ENCODE measurements around the gene PGPEP1. TPM values are rescaled to one million over a fixed set of nuclear protein-coding genes. Genes with fewer than 3 reads are reported as not detected.

Gene PGPEP1
- total and polyA plus RNA-seq, 2 donors (not counting 3 experiments of a cell fraction or from before 2014, with no cell fraction given), result 9.9 to 27.2 TPM

DNA sequence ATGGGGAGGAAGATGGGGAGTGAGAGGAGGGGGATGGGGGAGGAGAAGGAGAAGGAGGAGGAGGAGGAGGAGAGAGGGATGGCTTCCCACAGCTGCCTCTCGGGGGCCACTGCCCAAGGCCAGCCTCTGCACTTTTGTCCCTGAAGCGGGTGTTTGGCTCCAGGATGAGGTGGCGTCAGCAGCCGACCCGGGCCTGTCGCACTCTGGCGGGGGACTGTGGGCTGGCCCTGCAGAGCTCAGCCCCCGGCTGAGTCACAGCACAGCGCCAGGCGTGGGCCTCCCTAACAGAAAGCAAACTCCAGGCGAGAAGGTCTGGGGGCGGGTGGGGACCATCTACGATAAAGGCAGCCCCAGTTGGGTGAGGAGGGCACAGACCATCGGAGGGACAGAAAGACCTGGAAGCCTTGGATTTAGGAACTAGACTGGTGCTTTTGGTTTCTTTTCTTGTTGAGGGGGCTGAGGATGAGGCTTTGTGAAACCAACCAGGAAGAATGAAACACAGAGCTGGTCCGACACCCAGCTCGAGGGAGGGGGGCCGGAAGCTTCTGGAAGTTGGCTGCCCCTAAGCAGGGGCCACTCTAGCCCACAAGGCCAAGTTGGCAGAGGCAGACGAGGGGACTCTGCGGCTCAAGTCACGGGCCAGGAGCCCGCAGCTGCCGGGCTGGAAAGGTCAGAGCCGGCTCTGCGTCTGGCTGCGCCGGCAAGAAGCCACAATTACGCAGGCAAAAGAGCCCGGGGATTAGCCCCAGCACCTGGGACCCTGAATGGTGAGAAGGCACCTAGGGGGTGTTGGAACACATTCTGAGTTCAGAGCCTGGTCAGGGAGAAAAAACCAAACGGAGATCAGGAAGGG, 35.7 kb upstream of the PGPEP1 start:
- Histone ChIP-seq H3K27me3 (ENCODE audit: control insufficient read depth in 2 of 2, insufficient read depth in 2 of 2, low read length in 2 of 2) (no peaks in the 10 kb centered on the region), H3K4me1 (ENCODE audit: control insufficient read depth, extremely low read depth, insufficient read depth, low read length) (peaks cover 21% of the 10 kb centered on the region), H3K9ac (replicated peaks; ENCODE audit: extremely low read depth, insufficient read depth, low read length) (peak overlapping the region; percentile 90), H3K4me2 (ENCODE audit: insufficient read depth, low read length) (peak overlapping the region; percentile 74), H3K9me1 (replicated peaks; ENCODE audit: control insufficient read depth, extremely low read depth, insufficient read depth, low read length) (no peaks in the 10 kb centered on the region), H3K9me3 (replicated peaks; ENCODE audit: control insufficient read depth, insufficient read depth, low read length) (no peaks in the 10 kb centered on the region), H3K79me2 (ENCODE audit: control insufficient read depth, insufficient read depth, low read length) (no peaks in the 10 kb centered on the region), H4K20me1 (replicated peaks; ENCODE audit: control insufficient read depth, extremely low read depth, insufficient read depth, low read length) (no peaks in the 10 kb centered on the region), H3K36me3 (ENCODE audit: control insufficient read depth in 2 of 2, extremely low read depth in 1 of 2, insufficient read depth in 2 of 2, low read length in 2 of 2) (peaks cover 0 to 7% of the 10 kb centered on the region in 2 experiments), H3K4me3 (replicated peaks in 1 of 3; ENCODE audit: insufficient read depth in 1 of 3, low read depth in 1 of 3, low read length in 3 of 3) (peak overlapping the region in 2 of 3 experiments; percentile 8 to 35), H2AFZ (ENCODE audit: low read depth, low read length) (peak overlapping the region; percentile 46), H3K27ac (ENCODE audit: insufficient read depth, low read depth, low read length) (peak overlapping the region; percentile 98)
- POLR2A ChIA-PET, result interaction anchor here (0.5 to 5.3 kb wide), 9 partner anchors 12 to 81 kb away, joined by 3 to 73 read pairs (median 4); partner anchors contain the start of genes GDF15, JUND and LSM4
- intact Hi-C loops (cut with micrococcal nuclease), result loop anchor here (1.0 kb wide), 3 partner anchors 12 to 22 kb away; no protein-coding TSS in a partner anchor
- CTCF ChIA-PET, result interaction anchor here (1.0 to 2.1 kb wide), 13 partner anchors 11 to 192 kb away, joined by 3 to 39 read pairs (median 7); partner anchors contain the start of genes GDF15, JUND and LSM4
- TF ChIP-seq POLR2AphosphoS5 (IDR thresholded peaks at IDR 0.05; ENCODE audit: insufficient read depth, low read depth, low read length), result peak; percentile 64
- TF ChIP-seq, protein P1, sequence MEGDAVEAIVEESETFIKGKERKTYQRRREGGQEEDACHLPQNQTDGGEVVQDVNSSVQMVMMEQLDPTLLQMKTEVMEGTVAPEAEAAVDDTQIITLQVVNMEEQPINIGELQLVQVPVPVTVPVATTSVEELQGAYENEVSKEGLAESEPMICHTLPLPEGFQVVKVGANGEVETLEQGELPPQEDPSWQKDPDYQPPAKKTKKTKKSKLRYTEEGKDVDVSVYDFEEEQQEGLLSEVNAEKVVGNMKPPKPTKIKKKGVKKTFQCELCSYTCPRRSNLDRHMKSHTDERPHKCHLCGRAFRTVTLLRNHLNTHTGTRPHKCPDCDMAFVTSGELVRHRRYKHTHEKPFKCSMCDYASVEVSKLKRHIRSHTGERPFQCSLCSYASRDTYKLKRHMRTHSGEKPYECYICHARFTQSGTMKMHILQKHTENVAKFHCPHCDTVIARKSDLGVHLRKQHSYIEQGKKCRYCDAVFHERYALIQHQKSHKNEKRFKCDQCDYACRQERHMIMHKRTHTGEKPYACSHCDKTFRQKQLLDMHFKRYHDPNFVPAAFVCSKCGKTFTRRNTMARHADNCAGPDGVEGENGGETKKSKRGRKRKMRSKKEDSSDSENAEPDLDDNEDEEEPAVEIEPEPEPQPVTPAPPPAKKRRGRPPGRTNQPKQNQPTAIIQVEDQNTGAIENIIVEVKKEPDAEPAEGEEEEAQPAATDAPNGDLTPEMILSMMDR (IDR thresholded peaks at IDR 0.05; ENCODE audit: extremely low read depth in 1 of 2, insufficient read depth in 1 of 2, low read depth in 1 of 2, low read length in 2 of 2), result no peak
- peak; percentile 69 for TF ChIP-seq POLR2A (IDR thresholded peaks at IDR 0.05; ENCODE audit: low read depth, low read length)
- peak; percentile 78 for TF ChIP-seq FOS (IDR thresholded peaks at IDR 0.05; ENCODE audit: borderline replicate concordance, insufficient read depth, low read length)
- no peak for TF ChIP-seq EZH2 (IDR thresholded peaks at IDR 0.05; ENCODE audit: borderline replicate concordance, low read depth, low read length, severe bottlenecking)
- dilution Hi-C loops (cut with MboI; ENCODE audit: extremely low pct_ligation_motif_present, low sequenced_read_pairs), result no loop called here
- peak; percentile 95 for FAIRE-seq
- peak; percentile 83 for DNase-seq (ENCODE audit: low read depth, low spot score)
- BruUV-seq (replicated peaks), result TSS peak; percentile 85
